HG02884 (cell line): ENCODE results near the gene CDKN1A.
"Not testable (repeated sequence)": the region's sequence is repeated elsewhere in the genome, so short reads cannot be mapped to it uniquely, and the experiment has no call there.

Source experiments
- ATAC-seq: cut with Tn5 transposase; IDR thresholded peaks from one replicate; pipeline ENCODE4 v1.9.1; 2021; ENCODE audit warnings: mild to moderate bottlenecking, moderate library complexity; ENCODE audit not compliant: unreplicated experiment

The CDKN1A gene

DNA sequence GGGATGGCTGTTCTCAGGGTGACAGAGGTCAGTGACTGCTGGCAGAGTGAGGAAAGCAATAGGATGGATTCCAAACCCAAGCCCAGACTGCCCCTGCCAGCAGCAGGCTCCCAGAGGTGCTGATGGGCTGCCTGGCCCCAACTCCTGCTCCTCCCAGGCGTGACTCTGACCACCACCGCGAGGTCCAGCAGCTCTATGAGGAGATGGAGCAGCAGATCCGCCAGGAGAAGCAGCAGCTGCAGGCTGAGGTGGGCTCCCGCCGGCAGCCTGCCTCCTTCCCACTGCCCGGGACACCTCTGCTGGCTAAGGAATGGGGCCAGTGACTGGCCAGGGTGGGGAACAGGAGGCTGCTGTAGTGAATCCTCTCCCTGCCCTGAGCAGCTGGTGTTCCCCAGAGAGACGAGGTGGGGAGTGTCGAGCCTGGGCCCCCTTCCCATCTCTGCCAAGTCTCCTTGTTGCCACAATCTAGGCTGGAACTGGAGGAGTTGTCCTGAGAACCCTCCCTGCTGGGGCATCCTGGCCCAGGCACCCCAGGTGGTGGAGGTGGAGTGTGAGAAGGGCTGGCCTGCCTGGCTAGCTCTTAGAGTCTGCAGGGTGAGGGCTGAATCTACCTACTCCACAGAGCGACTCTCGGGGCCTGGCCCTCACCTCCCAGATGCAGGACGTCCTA, 39.5 kb downstream of the CDKN1A start:
- no peak for ATAC-seq

DNA sequence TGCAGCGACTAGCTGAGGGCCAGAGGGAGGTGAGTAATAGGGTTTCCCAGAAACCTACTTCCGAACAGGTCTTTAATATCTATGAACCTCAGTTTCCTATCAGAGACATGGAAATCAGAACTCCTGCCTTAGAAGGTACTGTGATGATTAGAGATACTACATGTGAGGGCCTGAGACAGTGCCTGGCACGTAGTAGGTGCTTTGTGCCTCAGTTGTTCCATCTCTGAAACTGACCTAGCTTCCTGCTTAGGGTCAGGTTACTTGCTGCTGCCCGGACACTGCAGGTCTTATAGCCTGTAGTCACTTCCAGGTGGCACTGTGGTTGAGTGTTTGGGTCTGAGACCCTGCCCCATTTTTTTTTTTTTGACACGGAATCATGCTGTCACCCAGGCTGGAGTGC, 40.0 kb downstream of the CDKN1A start:
- no peak for ATAC-seq

DNA sequence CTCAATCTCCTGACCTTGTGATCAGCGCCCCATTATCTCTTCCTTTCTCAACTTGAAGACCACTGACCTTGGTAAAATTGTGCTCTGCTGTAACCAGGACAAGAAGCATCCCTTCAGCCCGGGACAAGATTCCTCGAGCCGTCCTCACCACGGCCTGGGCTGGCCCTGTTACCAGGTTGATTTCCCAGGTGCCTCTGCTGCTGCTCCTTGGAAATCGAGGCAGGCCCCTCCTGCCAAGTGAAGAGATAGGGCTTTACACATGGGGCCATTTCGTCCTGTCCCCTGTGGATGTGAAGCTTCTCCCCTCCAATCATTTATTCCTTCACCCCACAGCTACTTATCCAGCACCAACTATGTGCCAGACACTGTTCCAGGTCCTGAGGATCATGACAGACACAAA, 40.6 kb downstream of the CDKN1A start:
- ATAC-seq = no peak

DNA sequence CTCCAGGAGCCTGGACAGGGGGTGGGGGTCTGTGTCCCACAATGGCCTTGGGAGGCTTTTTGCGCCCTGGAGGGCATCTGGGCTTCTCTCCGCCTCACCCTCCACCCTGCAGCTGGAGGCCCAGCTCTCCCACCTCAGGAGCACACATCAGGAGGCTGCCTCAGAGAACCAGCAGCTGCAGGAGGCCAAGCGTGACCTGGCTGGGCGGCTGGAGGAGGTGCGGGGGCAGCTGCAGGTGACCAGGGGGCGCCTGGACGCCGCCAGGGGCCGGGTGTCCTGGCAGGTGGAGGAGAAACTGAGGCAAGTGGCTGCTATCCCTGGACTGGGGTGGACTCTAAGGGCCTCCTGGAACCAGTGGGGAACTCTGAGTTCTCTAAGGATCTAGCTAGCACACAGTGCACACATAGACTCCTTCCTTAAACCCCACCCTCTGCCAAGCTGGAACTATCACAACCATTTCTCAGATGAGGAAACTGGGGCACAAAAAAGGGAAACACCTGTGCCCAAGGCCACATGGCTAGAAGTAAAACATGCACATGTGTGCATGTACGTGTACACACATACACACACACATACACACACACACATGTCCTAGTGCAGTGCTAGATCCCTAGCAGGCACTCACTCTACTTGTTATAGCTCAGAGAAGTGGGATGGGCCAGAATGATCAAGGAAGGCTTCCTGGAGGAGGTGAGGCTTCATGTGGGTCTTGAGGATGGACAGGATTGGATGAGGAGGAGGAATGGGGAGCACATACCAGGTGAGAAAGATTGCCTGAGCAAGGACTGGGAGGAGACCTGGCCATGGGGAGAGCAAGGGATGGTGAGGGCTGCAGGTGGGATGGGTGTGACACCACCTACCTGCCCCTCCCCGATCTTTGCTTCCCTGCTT, 42.0 kb downstream of the CDKN1A start:
- ATAC-seq = no peak

DNA sequence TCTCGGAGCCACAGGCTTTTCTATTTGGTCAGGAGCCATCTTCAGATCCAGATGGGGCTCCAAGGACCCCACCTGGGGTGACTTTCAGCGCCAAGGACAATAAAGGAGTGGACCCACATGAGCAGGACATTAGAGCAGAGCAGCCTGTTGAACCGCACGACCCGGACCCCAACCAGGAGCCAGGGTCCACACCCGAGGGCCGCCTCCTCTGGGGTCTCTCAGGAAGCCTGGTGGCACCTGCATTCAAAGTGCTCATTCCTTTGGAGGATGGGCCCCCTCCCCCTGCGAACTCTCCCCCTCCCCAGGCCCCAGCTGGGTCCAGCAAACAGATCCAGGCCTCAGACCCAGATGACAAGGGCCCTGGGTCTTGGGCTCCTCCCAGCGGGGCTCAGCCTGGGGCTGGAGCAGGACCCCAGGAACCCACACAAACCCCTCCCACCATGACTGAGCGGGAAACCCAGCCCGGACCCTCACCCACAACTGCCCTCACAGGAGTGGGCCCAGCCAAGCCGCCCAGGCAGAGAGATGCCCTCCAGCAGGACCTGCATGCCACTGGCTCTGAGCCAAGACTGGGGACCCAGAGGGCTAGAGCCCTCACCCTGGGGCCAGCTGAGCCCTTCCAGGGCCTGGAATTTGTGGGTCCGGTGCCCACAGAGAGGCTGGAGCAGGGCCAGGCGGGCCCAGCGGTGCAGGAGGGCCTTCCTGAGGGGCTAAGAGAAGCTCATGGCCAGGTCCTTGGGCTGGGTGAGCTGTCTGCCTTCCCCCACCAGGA, 43.0 kb downstream of the CDKN1A start:
- no peak for ATAC-seq

DNA sequence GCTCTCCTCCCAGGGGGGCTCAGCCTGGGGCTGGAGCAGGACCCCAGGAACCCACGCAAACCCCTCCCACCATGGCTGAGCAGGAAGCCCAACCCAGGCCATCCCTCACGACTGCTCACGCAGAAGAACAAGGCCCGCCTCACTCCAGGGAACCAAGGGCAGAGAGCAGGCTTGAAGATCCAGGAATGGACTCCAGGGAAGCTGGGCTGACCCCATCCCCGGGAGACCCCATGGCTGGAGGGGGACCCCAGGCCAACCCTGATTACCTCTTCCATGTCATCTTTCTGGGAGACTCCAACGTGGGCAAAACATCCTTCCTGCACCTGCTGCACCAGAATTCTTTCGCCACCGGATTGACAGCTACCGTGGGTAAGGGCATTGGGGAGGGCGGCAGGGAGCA, 43.9 kb downstream of the CDKN1A start:
- no peak for ATAC-seq

DNA sequence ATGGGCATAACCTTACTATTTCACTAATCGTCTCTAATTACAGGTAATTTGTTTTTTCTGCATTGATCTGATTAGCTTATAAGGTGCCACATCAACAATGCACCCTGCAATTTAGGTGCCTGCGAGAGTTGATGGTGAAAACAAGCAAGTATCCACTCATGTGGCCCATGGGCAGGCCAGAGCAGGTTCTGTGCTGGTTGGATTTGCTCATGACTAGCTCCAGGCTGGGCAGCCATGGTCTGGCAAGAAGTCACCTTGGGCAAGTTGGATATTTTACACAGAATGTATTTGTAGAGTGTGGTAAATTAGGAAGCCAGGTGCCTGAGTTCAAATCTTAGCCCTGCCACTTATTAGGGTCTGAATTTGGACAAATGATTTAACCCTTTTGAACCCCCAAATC, 44.4 kb downstream of the CDKN1A start:
- ATAC-seq = no peak

DNA sequence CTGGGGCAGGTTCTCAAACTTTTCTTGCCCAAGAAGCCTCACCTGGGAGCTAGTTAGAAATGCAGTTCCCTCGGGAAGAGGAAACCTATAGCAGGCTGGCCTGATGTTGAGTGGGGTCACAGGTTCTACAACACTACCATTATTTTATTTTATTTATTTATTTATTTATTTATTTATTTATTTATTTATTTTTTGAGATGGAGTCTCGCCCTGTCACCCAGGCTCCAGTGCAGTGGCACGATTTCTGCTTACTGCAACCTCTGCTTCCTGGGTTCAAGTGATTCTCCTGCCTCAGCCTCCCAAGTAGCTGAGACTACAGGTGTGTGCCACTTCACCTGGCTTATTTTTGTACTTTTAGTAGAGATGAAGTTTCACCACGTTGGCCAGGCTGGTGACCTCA, 45.5 kb downstream of the CDKN1A start:
- ATAC-seq = not testable (repeated sequence)

DNA sequence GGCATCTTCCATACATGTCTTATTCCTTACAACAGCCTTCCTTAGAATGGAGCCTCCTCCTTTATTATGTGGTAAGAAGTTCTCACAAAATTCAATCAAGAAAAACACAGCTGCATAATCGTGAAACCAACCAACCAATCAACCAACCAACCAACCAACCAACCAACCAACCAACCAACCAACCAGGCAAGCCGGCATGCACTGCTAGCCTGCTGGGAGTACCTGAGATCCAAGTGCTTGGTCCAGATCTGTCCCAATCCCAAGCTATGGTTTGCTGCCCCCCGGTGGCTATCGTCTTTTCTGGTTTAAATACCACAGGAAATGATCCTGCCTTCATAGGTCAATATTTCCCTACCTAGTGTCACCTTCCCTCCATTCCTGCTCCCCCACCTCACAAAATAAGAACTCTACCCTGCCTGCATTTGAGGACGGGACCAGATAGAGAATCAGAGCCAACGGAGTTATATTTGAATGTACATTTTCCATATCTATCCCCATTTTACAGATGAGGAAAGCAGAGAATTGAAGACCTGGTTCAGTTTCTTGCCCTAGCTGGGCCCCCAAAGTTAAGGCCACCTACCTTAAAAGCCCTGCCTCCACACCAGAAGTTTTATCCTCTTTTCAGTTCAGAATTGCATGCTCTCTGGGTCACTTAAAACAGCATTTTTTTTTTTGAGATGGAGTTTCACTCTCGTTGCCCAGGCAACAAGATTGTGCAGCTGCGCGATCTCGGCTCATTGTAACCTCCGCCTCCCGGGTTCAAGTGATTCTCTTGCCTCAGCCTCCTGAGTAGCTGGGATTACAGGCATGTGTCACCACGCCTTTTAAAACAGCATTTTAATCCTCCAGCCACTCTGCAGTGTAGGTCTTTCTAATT, 46.2 kb downstream of the CDKN1A start:
- no peak for ATAC-seq

DNA sequence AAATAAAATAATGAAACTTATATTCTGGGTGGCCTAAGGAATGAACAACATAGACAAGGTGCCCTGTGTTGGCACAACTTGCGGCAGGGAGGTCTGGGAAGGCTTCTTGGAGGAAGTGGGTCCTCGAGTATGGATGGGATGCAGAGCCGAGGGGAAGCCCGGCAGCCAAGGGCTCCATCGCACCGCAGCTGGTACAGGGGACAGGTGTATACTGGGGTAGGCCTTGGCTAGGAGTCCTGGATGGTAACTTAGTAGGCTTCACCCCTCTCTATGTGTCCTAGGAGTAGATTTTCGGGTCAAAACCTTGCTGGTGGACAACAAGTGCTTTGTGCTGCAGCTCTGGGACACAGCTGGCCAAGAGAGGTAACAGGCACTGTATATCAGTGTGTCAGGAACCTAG, 47.1 kb downstream of the CDKN1A start:
- no peak for ATAC-seq

DNA sequence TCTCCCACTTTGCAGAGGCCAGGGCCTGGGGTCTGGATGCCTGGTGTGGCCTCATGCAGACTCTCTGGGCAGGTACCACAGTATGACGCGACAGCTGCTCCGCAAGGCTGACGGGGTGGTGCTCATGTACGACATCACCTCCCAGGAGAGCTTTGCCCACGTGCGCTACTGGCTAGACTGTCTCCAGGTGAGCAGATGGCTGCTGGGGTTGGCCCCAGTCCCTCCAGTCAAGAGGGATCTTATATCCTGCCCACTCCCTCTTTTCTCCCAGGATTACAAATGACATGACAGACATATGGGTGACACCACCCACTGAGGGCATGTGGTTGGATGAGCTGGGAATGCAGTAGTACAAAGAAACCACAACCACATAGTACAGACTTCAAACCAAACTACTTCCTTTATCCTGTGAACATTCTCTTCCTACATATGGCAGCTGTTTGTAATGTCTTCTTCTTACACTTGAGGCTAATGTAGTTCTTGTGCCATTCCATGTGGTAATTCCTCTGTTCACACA, 49.0 kb downstream of the CDKN1A start:
- ATAC-seq = no peak

DNA sequence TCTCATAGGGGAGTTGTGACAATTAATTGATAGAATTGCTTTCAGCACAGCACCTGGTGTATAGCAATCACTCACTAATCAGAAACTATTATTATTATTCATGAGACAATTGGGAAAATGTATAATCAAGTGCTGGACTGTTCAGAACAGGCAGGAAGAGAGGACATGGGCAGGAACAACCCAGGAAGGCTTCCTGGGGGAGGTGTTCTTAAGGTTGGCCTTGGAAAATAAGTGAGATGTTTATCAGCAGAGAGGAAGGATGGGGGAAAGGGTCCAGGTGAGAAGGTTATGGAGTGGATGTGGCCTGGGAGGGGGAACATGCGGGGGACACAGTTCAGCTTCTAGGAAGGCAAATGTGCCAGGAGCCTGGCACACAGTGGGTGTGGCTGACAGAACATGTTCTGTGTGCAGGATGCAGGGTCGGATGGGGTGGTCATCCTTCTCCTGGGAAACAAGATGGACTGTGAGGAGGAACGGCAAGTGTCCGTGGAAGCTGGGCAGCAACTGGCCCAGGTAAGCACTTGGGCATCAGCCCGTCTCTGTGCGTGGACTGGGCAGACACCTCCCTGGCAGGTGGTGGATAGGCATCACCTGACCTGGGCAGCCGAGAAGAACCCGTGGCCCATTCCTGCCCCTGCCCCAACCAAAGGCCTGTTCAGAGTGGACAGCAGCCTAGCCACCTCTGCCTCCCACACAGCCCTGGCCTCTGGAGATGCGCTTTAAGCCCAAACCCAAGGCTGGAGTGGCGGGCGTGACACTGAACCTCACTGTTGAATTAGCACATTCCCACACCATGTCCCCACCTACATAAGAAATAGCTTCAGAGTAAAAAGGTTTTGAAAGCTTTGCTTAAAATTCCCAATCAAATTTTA, 50.0 kb downstream of the CDKN1A start:
- no peak for ATAC-seq

DNA sequence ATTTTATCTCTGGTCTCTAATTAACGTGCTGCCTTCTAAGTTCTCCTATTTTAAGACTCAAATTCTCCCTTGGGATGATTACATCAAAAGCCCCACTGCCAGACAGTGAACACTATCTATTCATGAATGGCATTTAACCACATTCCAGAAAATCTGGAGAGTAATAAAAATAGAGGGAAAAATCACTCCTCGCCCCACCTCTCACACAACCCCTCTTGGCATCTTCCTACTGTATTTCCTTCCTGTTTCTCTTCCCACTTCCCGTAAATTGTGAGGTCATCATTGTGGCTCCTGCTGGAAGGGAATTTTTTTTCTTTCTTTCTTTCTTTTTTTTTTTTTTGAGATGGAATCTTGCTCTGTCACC, 50.6 kb downstream of the CDKN1A start:
- no peak for ATAC-seq

DNA sequence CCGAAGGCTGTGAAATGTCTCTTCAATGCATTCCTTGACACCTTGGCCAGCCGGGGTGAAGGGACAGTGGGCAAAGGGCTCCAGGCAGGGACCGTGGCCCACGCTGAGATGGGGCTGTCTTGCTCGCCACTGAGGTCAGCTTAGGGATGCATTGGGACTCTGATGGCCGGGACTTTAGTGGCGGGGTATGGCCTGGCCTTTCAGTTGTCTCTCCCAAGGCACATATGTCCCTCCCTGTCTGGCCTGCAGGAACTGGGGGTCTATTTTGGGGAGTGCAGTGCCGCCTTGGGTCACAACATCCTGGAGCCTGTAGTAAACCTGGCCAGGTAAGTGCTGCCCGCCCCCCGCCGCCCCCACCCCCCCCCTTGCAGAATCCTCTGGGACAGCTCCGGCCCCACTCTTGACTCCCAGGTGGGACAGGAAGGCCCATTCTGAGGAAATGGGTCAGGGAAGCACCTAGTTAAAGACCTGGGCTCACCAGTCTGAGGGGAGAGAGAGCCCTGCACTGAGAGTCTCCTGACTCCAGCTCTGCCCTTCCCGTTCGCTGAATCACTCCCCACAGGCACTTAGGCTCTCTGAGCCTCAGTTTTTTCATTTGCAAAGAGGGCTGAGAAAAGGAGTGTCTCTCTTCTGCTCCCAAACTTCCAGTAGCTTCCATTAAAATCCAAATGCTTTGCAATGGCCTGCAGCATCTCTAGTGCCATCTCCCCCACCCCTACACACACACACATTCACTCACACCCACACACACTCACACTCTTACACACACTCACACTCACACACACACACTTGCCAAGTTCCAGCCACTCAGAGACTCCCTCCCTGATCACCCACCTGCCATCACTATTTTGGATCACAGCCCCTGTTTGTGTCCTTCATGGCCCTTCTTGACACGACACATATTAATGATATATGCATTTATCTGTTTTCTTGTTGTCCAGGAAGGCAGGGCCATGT, 52.2 kb downstream of the CDKN1A start:
- no peak for ATAC-seq

DNA sequence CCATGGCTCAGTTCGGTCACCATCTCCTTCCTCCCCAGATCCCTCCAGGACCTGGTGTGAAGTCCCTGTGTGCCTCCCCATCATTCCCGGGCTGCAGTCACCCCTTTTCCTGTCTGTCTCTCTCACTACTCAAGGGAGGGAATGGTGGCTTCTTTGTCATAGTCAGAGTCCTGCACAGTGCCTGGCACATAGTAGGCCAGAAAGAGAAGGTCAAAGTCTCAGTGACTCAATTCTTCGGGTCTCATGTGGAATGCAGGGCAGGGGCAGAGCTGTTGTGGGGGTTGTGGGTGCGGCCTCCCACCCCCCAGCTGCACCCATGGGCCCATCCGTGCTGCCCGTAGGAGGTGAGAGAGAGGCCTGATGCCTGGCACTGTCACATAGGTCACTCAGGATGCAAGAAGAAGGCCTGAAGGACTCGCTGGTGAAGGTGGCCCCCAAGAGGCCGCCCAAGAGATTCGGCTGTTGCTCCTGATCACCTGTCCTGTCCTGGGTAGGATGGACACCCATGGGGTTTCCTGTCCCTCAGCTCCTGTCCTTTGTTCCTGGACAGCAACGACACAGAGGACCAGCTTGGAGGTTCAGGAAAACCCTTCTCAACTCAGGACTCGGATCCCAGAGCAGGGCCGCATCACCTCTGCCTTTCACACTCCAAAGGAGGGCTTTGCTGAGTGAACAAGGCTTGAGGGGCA, 53.3 kb downstream of the CDKN1A start:
- no peak for ATAC-seq

DNA sequence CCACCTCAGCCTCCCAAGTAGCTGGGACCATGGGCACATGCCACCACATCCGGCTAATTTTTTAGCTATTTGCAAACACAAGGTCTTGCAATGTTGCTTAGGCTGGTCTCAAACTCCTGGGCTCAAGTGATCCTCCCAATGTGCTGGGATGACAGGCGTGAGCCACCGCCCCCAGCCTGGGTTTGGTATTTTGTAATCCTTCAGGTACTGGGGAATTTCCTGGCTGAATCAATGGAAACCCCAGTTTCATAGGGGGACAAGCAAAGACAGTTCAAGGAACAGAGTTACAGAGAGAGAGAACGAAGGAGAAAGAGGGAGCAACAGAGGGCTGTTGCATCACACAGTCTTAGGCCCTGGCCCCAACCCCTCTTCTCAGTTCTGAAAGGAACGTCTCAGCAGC, 54.8 kb downstream of the CDKN1A start:
- ATAC-seq = no peak

DNA sequence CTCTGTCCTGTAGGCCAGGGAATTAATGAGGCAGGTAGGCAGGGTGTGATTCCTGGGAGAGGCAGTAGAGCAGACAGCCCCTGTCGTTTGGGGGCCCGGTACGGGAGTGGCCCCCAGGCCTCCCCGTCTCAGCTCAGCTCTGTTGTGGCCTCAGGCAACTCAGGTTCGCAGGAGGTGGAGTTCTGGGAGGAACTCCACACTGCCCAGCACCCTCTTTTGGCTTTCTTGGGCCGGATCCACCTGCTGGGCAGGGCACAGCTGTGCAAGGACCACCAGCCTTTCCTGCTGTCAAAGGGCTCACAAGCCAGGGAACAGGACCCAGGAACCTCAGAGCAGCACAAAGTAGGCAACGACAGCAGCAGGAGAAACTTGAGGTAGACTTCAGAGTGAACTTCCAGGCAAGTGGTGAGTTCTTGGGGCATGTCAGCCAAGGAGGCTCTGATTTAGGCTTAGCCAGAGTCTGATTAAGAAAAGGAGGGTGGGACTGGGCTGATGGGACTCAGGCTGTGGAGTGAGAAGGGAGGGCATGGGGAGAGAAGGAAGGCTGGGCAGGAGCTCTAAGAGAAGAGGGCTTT, 56.1 kb downstream of the CDKN1A start:
- ATAC-seq = no peak
